ENCODE measurements around the gene EHMT1. TPM values are rescaled to one million over a fixed set of nuclear protein-coding genes. Genes with fewer than 3 reads are reported as not detected.

Gene EHMT1
- total RNA-seq, 2 experiments from 2014 or later, result 112 to 115 TPM

DNA sequence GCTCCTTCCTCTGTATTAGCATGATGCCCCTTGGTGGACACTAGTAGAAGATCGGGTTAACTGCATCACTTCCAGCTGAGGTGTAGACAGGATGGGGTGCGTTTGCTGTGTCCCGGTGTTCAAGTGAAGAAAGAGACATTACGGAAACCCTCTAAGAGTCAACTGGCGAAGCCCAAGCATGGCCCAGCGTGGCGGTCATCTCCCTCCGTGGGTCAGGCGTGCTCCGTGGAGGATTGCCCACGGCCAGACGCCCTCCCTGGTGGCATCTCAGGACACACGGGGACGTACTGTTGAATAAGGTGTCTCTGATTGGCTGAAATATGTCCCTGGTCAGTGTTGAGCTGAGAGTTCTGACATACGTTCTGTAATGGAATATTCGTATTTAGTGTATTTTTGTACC lies 139.3 kb downstream of the EHMT1 start:
- Mint-ChIP-seq H3K27me3 (ENCODE audit: low read depth) (no peaks in the 10 kb centered on the region), H3K27ac (peak overlapping the region; percentile 71), H3K36me3 (ENCODE audit: low read depth) (peaks cover 83% of the 10 kb centered on the region), H3K4me3 (peak overlapping the region; percentile 4), H3K4me1 (ENCODE audit: low read depth) (peaks cover 34% of the 10 kb centered on the region), H3K9me3 (ENCODE audit: insufficient read depth) (peaks cover 26% of the 10 kb centered on the region)
- DNase-seq (no peak), ATAC-seq (no peak)
- ChIA-PET POLR2A (no interaction called here), CTCF (interaction anchor here (1.4 kb wide), 2 partner anchors 12 to 85 kb away, joined by 3 read pairs; no protein-coding TSS in a partner anchor)

- no peak overlapping the region for H3K4me3 Mint-ChIP-seq
- DNase-seq (no peak), ATAC-seq (no peak)
- ChIA-PET POLR2A (no interaction called here), CTCF (interaction anchor here (0.9 to 1.4 kb wide), 3 partner anchors 10 to 86 kb away, joined by 3 read pairs; no protein-coding TSS in a partner anchor)
- H3K36me3 Mint-ChIP-seq (ENCODE audit: low read depth), result peaks cover 82% of the 10 kb centered on the region
- H3K27ac Mint-ChIP-seq, result no peak overlapping the region
- no peaks in the 10 kb centered on the region for H3K27me3 Mint-ChIP-seq (ENCODE audit: low read depth)
- H3K9me3 Mint-ChIP-seq (ENCODE audit: insufficient read depth), result peaks cover 23% of the 10 kb centered on the region
- H3K4me1 Mint-ChIP-seq (ENCODE audit: low read depth), result peaks cover 34% of the 10 kb centered on the region
Measured at GRCh38 chr9:137759117-137759516, 140.3 kb downstream of the EHMT1 start.

DNA sequence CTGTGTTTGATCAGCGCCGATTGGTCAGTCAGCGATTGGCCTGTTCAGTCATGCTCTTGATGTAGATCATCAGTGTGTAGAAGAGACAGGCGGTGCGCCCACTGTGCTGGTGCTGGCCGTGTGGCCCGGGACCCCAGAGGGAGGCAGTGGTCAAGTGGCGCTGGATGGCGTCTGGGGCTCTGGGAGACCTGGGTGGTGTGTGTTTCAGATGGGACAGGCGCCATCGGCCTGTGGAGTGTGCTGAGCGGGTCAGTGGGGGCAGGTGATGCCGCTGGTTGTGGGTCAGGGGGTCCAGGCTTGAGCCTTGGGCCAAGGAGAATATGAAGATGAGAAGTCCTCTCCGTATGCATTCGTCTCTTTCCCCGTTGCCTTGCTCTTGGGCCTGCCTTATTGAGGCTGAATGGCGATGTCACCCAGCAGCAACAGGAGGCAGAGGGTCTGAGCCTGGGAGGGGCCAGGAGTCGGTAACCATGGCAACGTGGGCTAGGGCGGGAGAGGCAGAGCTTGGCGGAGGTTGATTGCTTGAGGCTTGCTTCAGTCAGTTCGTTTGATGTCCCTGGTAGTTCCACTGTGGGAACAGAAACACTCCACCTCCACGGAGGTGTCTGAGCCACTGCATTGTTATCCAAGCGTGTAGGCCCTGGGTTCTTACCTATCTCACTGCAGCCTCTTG lies 141.0 kb downstream of the EHMT1 start:
- H3K36me3 Mint-ChIP-seq (ENCODE audit: low read depth), result peaks cover 82% of the 10 kb centered on the region
- H3K4me3 Mint-ChIP-seq, result no peak overlapping the region
- peaks cover 17% of the 10 kb centered on the region for H3K9me3 Mint-ChIP-seq (ENCODE audit: insufficient read depth)
- H3K27me3 Mint-ChIP-seq (ENCODE audit: low read depth), result no peaks in the 10 kb centered on the region
- CTCF ChIA-PET, result interaction anchor here (0.9 kb wide), 1 partner anchor 87 kb away, joined by 3 read pairs; no protein-coding TSS in a partner anchor
- no peak overlapping the region for H3K27ac Mint-ChIP-seq
- POLR2A ChIA-PET, result no interaction called here
- H3K4me1 Mint-ChIP-seq (ENCODE audit: low read depth), result peaks cover 34% of the 10 kb centered on the region
- ATAC-seq (no peak), DNase-seq (no peak)

DNA sequence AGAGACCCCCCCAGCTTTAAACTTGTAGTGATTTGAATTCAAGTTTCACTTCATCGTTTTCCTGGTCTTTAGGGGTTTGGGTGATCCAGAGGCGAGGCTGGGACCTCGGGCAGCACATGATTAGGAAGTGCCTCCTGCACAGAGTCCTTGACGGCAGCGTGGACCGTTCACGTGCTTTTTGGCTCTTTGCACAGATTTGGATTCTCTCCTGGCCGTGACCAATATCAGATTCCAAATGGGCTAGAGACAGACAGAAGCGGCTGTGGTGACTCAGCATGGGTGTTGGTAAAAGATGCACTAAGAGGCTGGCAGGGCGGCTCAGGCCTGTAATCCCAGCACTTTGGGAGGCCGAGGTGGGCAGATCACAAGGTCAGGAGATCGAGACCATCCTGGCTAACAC lies 141.6 kb downstream of the EHMT1 start:
- Mint-ChIP-seq H3K27me3 (ENCODE audit: low read depth) (no peaks in the 10 kb centered on the region), H3K4me1 (ENCODE audit: low read depth) (peaks cover 34% of the 10 kb centered on the region), H3K4me3 (no peak overlapping the region), H3K27ac (no peak overlapping the region), H3K9me3 (ENCODE audit: insufficient read depth) (peaks cover 10% of the 10 kb centered on the region), H3K36me3 (ENCODE audit: low read depth) (peaks cover 75% of the 10 kb centered on the region)
- ATAC-seq (no peak), DNase-seq (no peak)
- ChIA-PET CTCF (no interaction called here), POLR2A (no interaction called here)

GRCh38 chr9:137761032-137761431 lies 142.2 kb downstream of the EHMT1 start:
- CTCF ChIA-PET, result interaction anchor here (1.1 kb wide), 1 partner anchor 16 kb away, joined by 3 read pairs; no protein-coding TSS in a partner anchor
- Mint-ChIP-seq H3K4me1 (ENCODE audit: low read depth) (peaks cover 33% of the 10 kb centered on the region), H3K4me3 (no peak overlapping the region), H3K9me3 (ENCODE audit: insufficient read depth) (peaks cover 4% of the 10 kb centered on the region), H3K27me3 (ENCODE audit: low read depth) (no peaks in the 10 kb centered on the region), H3K27ac (no peak overlapping the region), H3K36me3 (ENCODE audit: low read depth) (peaks cover 74% of the 10 kb centered on the region)
- DNase-seq (no peak), ATAC-seq (no peak)
- POLR2A ChIA-PET, result interaction anchor here (0.6 kb wide), 1 partner anchor 156 kb away, joined by 4 read pairs; the partner anchor contains the start of gene ARRDC1

GRCh38 chr9:137761793-137762192 lies 143.0 kb downstream of the EHMT1 start:
- ChIA-PET CTCF (interaction anchor here (1.1 kb wide), 1 partner anchor 15 kb away, joined by 3 read pairs; no protein-coding TSS in a partner anchor), POLR2A (no interaction called here)
- Mint-ChIP-seq H3K27me3 (ENCODE audit: low read depth) (no peaks in the 10 kb centered on the region), H3K9me3 (ENCODE audit: insufficient read depth) (no peaks in the 10 kb centered on the region), H3K27ac (no peak overlapping the region), H3K4me3 (no peak overlapping the region), H3K4me1 (ENCODE audit: low read depth) (peaks cover 26% of the 10 kb centered on the region), H3K36me3 (ENCODE audit: low read depth) (peaks cover 70% of the 10 kb centered on the region)
- ATAC-seq, result no peak
- DNase-seq, result no peak

- Mint-ChIP-seq H3K4me3 (no peak overlapping the region), H3K9me3 (ENCODE audit: insufficient read depth) (no peaks in the 10 kb centered on the region), H3K36me3 (ENCODE audit: low read depth) (peaks cover 70% of the 10 kb centered on the region), H3K4me1 (ENCODE audit: low read depth) (peaks cover 18% of the 10 kb centered on the region), H3K27ac (no peak overlapping the region), H3K27me3 (ENCODE audit: low read depth) (no peaks in the 10 kb centered on the region)
- CTCF ChIA-PET, result no interaction called here
- DNase-seq (no peak), ATAC-seq (no peak)
- POLR2A ChIA-PET, result no interaction called here
Measured at GRCh38 chr9:137762414-137763061, 143.7 kb downstream of the EHMT1 start.

DNA sequence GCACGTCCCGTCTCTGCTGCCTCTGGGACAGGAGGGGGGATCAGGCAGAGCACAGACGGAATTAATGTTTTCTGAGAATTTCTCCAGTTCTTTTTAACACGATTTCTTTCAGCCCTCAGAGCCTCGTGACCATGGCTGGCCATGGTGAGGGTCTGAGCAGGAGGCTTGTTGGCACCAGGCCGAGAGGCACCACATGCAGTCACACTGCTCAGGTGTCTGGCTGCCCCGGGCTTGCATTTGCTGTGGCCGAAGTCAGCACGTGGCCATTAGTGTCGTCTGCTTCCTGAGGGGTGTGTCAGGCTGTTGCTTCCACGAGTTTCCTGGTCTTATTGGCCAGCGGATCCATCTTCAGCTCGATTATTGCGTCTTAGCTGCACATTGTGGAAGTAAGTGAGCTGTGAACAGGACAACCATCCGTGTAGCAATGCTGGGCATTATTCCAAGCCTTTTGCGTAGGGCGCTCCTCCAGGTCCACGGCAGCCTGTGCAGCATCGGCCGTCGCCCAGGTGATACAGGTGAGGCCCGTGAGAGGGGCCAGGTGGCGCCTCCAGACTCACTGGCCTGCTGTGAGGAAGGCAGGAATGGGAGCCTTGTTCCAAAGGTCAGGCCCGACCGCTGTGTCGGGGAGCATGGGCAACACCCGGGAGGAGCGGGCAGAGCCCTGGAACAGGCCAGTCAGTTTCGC lies 144.6 kb downstream of the EHMT1 start:
- DNase-seq (no peak), ATAC-seq (no peak)
- ChIA-PET CTCF (no interaction called here), POLR2A (no interaction called here)
- Mint-ChIP-seq H3K4me3 (no peak overlapping the region), H3K9me3 (ENCODE audit: insufficient read depth) (no peaks in the 10 kb centered on the region), H3K36me3 (ENCODE audit: low read depth) (peaks cover 65% of the 10 kb centered on the region), H3K27ac (no peak overlapping the region), H3K27me3 (ENCODE audit: low read depth) (no peaks in the 10 kb centered on the region), H3K4me1 (ENCODE audit: low read depth) (peaks cover 9% of the 10 kb centered on the region)

GRCh38 chr9:137764171-137764671 lies 145.4 kb downstream of the EHMT1 start:
- CTCF ChIA-PET, result no interaction called here
- Mint-ChIP-seq H3K4me3 (no peak overlapping the region), H3K9me3 (ENCODE audit: insufficient read depth) (no peaks in the 10 kb centered on the region), H3K36me3 (ENCODE audit: low read depth) (peaks cover 63% of the 10 kb centered on the region), H3K4me1 (ENCODE audit: low read depth) (peaks cover 7% of the 10 kb centered on the region), H3K27me3 (ENCODE audit: low read depth) (no peaks in the 10 kb centered on the region), H3K27ac (no peak overlapping the region)
- ATAC-seq (no peak), DNase-seq (no peak)
- POLR2A ChIA-PET, result no interaction called here

DNA sequence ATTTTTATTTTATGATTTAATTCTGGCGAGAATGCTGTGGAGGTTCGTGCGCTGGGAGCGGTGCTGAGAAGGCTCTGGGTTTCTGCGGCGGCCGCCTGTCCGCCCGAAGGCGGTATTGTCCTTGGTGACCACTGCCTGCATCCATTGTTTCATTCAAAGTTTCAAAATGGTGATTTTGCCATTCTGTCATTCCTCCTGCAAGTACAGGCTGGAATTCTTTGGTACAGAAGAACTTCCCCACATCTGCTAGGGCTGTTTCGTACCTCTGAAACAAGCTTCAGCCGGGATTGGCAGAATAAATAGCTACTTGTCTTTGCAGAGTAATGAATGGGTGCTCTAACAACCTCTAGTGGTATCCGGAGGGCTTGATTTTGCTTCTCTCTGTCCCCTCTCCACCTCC lies 146.2 kb downstream of the EHMT1 start:
- Mint-ChIP-seq H3K27ac (no peak overlapping the region), H3K4me1 (ENCODE audit: low read depth) (no peaks in the 10 kb centered on the region), H3K36me3 (ENCODE audit: low read depth) (peaks cover 62% of the 10 kb centered on the region), H3K9me3 (ENCODE audit: insufficient read depth) (peaks cover under 1% of the 10 kb centered on the region), H3K27me3 (ENCODE audit: low read depth) (no peaks in the 10 kb centered on the region), H3K4me3 (no peak overlapping the region)
- ChIA-PET POLR2A (no interaction called here), CTCF (no interaction called here)
- ATAC-seq (no peak), DNase-seq (no peak)

DNA sequence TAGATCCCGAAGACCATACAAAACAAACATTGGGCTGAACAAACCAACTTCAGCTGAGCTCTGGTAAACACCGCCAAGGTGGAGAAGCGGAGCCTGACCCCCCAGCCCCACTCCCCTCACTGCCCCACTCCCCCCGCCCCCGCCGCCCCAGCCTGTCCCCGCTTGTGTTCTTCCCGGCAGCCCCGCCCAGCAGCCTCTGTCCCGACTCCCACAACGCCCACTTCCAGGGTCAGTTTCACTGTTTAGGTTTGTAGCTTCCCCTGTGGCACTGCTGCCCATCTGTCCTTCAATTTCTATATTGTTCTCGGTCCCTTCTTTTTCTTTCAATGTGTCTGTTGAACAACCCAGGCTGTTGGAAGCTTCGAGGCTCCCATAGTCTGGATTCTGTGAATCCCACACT lies 146.7 kb downstream of the EHMT1 start:
- no peak overlapping the region for H3K27ac Mint-ChIP-seq
- ChIA-PET POLR2A (no interaction called here), CTCF (no interaction called here)
- DNase-seq, result no peak
- no peaks in the 10 kb centered on the region for H3K4me1 Mint-ChIP-seq (ENCODE audit: low read depth)
- ATAC-seq, result no peak
- no peak overlapping the region for H3K4me3 Mint-ChIP-seq
- peaks cover 62% of the 10 kb centered on the region for H3K36me3 Mint-ChIP-seq (ENCODE audit: low read depth)
- peaks cover 4% of the 10 kb centered on the region for H3K9me3 Mint-ChIP-seq (ENCODE audit: insufficient read depth)
- no peaks in the 10 kb centered on the region for H3K27me3 Mint-ChIP-seq (ENCODE audit: low read depth)

DNA sequence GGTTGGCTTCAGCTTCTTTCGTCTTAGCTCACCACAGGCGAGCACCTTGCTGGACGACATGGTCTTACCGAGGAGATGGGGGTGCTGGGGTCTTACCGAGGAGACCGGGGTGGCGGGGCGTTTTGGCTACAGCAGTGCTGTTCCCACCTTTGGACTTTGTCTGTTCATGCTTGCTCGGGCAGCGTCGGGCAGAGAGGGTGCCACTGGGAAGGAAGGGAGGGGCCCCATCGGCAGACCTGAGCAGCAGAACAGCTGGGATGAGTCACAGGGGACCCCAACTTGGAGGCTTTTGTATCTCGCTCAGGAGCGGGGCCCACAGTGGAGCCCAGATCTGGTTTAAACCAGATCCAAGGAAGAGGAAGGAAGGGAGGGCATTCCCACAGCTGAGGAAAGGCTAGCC lies 152.8 kb downstream of the EHMT1 start:
- Mint-ChIP-seq H3K27ac (no peak overlapping the region), H3K4me1 (ENCODE audit: low read depth) (no peaks in the 10 kb centered on the region), H3K36me3 (ENCODE audit: low read depth) (peaks cover 45% of the 10 kb centered on the region), H3K9me3 (ENCODE audit: insufficient read depth) (peaks cover 4% of the 10 kb centered on the region), H3K4me3 (no peak overlapping the region), H3K27me3 (ENCODE audit: low read depth) (no peaks in the 10 kb centered on the region)
- ATAC-seq, result no peak
- ChIA-PET POLR2A (no interaction called here), CTCF (no interaction called here)
- no peak for DNase-seq
